ENCODE data around the gene MSI1. TPM values are rescaled to one million over a fixed set of nuclear protein-coding genes. Genes with fewer than 3 reads are reported as not detected.

Gene MSI1
- total RNA-seq, 1 donor from 2014 or later = 27.6 TPM

- Mint-ChIP-seq H3K9me3 (ENCODE audit: unreplicated experiment) (no peaks in the 10 kb centered on the region), H3K36me3 (ENCODE audit: low read depth, unreplicated experiment) (no peaks in the 10 kb centered on the region), H3K4me1 (ENCODE audit: unreplicated experiment) (peaks cover 3% of the 10 kb centered on the region), H3K4me3 (ENCODE audit: unreplicated experiment) (no peak overlapping the region), H3K27ac (ENCODE audit: unreplicated experiment) (no peak overlapping the region), H3K27me3 (ENCODE audit: unreplicated experiment) (peaks cover 6% of the 10 kb centered on the region)
- TF ChIP-seq CTCF (IDR thresholded peaks at IDR 0.05; ENCODE audit: unreplicated experiment) = no peak
- DNase-seq (ENCODE audit: low spot score) = no peak
Observed at GRCh38 chr12:120412421-120412820, 43.5 kb upstream of the MSI1 start.

GRCh38 chr12:120408771-120409170 lies 39.8 kb upstream of the MSI1 start:
- DNase-seq (ENCODE audit: low spot score) = no peak
- Mint-ChIP-seq H3K27me3 (ENCODE audit: unreplicated experiment) (peaks cover 2% of the 10 kb centered on the region), H3K9me3 (ENCODE audit: unreplicated experiment) (no peaks in the 10 kb centered on the region), H3K4me3 (ENCODE audit: unreplicated experiment) (no peak overlapping the region), H3K36me3 (ENCODE audit: low read depth, unreplicated experiment) (no peaks in the 10 kb centered on the region), H3K27ac (ENCODE audit: unreplicated experiment) (no peak overlapping the region), H3K4me1 (ENCODE audit: unreplicated experiment) (no peaks in the 10 kb centered on the region)
- TF ChIP-seq CTCF (IDR thresholded peaks at IDR 0.05; ENCODE audit: unreplicated experiment) = no peak

GRCh38 chr12:120406553-120406952 lies 37.6 kb upstream of the MSI1 start:
- DNase-seq (ENCODE audit: low spot score) = no peak
- H3K9me3 Mint-ChIP-seq (ENCODE audit: unreplicated experiment) = no peaks in the 10 kb centered on the region
- peaks cover 2% of the 10 kb centered on the region for H3K27me3 Mint-ChIP-seq (ENCODE audit: unreplicated experiment)
- no peak overlapping the region for H3K27ac Mint-ChIP-seq (ENCODE audit: unreplicated experiment)
- no peaks in the 10 kb centered on the region for H3K4me1 Mint-ChIP-seq (ENCODE audit: unreplicated experiment)
- no peak for TF ChIP-seq CTCF (IDR thresholded peaks at IDR 0.05; ENCODE audit: unreplicated experiment)
- H3K36me3 Mint-ChIP-seq (ENCODE audit: low read depth, unreplicated experiment) = no peaks in the 10 kb centered on the region
- no peak overlapping the region for H3K4me3 Mint-ChIP-seq (ENCODE audit: unreplicated experiment)

- no peak for TF ChIP-seq CTCF (IDR thresholded peaks at IDR 0.05; ENCODE audit: unreplicated experiment)
- Mint-ChIP-seq H3K36me3 (ENCODE audit: low read depth, unreplicated experiment) (no peaks in the 10 kb centered on the region), H3K9me3 (ENCODE audit: unreplicated experiment) (no peaks in the 10 kb centered on the region), H3K27me3 (ENCODE audit: unreplicated experiment) (peaks cover 2% of the 10 kb centered on the region), H3K4me3 (ENCODE audit: unreplicated experiment) (no peak overlapping the region), H3K27ac (ENCODE audit: unreplicated experiment) (no peak overlapping the region), H3K4me1 (ENCODE audit: unreplicated experiment) (no peaks in the 10 kb centered on the region)
- no peak for DNase-seq (ENCODE audit: low spot score)
Observed at GRCh38 chr12:120406069-120406468, 37.1 kb upstream of the MSI1 start.

GRCh38 chr12:120404271-120404670 lies 35.3 kb upstream of the MSI1 start:
- H3K27ac Mint-ChIP-seq (ENCODE audit: unreplicated experiment) = no peak overlapping the region
- H3K27me3 Mint-ChIP-seq (ENCODE audit: unreplicated experiment) = peaks cover 2% of the 10 kb centered on the region
- H3K4me1 Mint-ChIP-seq (ENCODE audit: unreplicated experiment) = no peaks in the 10 kb centered on the region
- H3K36me3 Mint-ChIP-seq (ENCODE audit: low read depth, unreplicated experiment) = no peaks in the 10 kb centered on the region
- no peak for DNase-seq (ENCODE audit: low spot score)
- no peak overlapping the region for H3K4me3 Mint-ChIP-seq (ENCODE audit: unreplicated experiment)
- no peaks in the 10 kb centered on the region for H3K9me3 Mint-ChIP-seq (ENCODE audit: unreplicated experiment)
- no peak for TF ChIP-seq CTCF (IDR thresholded peaks at IDR 0.05; ENCODE audit: unreplicated experiment)

Measured in endothelial cell (in vitro differentiated cells).